MCF 10A (cell line): Measurements from ENCODE around the gene TSPAN2. TPM values are rescaled to one million over a fixed set of nuclear protein-coding genes. Genes with fewer than 3 reads are reported as not detected.

Experiments
- BruUV-seq: library from RNA; stranded (reverse); fragments of 400-500 nt; replicated peaks from 2 replicates; lab custom pipeline; 2021; lab: Mats Ljungman, UMichigan
- CTCF ChIA-PET: fragments of 300-600 bp; sonication (Branson Sonifier 250); formaldehyde crosslinking; extraction: SDS; loops from one replicate; lab custom pipeline; 2021; ENCODE audit warnings: antibody characterized with exemption, inconsistent platforms; lab: Yijun Ruan, JAX
- POLR2A ChIA-PET: fragments of 300-600, 350-650 bp; sonication (Branson Sonifier 250); formaldehyde crosslinking; extraction: SDS; loops from one replicate; lab custom pipeline; 2020; ENCODE audit warnings: antibody characterized with exemption, inconsistent platforms; lab: Yijun Ruan, JAX
- DNase-seq: peaks from one replicate; pipeline ENCODE4 v3.0.0-alpha.2; 2018; ENCODE audit not compliant: unreplicated experiment
- H3K27ac Mint-ChIP-seq: one replicate; pipeline ENCODE4 v1.8.0; 2022; ENCODE audit warnings: mild to moderate bottlenecking, low read depth, mixed read lengths; ENCODE audit not compliant: unreplicated experiment
- H3K27me3 Mint-ChIP-seq: one replicate; pipeline ENCODE4 v1.8.0; 2022; ENCODE audit warnings: mixed read lengths; ENCODE audit not compliant: insufficient read depth, unreplicated experiment
- H3K36me3 Mint-ChIP-seq: one replicate; pipeline ENCODE4 v1.8.0; 2022; ENCODE audit warnings: mild to moderate bottlenecking, moderate library complexity, mixed read lengths; ENCODE audit not compliant: insufficient read depth, unreplicated experiment
- H3K4me1 Mint-ChIP-seq: one replicate; pipeline ENCODE4 v1.8.0; 2022; ENCODE audit warnings: mixed read lengths; ENCODE audit not compliant: insufficient read depth, unreplicated experiment
- H3K4me3 Mint-ChIP-seq: one replicate; pipeline ENCODE4 v1.8.0; 2022; ENCODE audit warnings: mild to moderate bottlenecking, moderate library complexity, mixed read lengths; ENCODE audit not compliant: unreplicated experiment
- H3K9me3 Mint-ChIP-seq: one replicate; pipeline ENCODE4 v1.8.0; 2022; ENCODE audit warnings: mixed read lengths; ENCODE audit not compliant: unreplicated experiment
- intact Hi-C: fragments of 100-400 bp; cut with micrococcal nuclease; formaldehyde crosslinking; loops from 2 replicates; pipeline ENCODE4 v1.14.1; 2022
- total RNA-seq: library from RNA; stranded (reverse); gene quantifications from 2 replicates; pipeline ENCODE4 v1.2.3, GENCODE V29; 2022
- TF ChIP-seq, protein P1 (sequence below): fragments of 200-600 bp; IDR thresholded peaks from one replicate; pipeline ENCODE4 v1.8.0; 2022; ENCODE audit warnings: antibody characterized with exemption, mild to moderate bottlenecking; ENCODE audit not compliant: unreplicated experiment

Gene TSPAN2
- total RNA-seq, 1 experiment from 2014 or later: 0.42 TPM

DNA sequence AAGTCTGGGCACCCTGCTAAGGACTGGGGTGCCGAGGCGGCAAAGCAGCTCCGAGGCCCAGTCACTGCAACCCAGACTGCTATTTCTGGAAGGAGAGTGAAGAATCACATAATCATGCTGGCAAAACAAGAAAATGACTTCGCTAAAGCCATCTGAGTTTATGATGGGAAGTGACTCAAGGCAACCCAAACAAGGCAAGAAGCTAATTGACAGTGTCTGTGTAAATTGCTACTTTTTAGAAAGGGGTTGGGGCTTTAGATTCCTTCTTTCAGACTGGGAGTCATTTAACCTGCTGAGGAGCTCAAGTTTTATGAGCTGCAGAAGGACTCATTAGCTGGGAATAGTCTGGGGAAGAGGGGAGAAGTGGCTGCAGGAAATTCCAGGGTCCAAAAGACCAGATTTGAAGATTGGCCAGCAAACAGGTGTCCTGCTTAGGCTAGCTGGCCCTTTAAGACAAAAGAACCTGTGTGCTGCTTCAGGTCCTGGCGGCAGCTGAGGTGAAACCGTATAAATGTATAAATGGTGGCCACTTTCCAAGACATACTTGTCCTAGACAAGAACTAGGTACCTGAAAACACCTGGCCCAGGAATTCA, 31.5 kb downstream of the TSPAN2 start:
- no TSS peak for BruUV-seq
- POLR2A ChIA-PET: interaction anchor here (1.8 kb wide), 1 partner anchor 9 kb away, joined by 5 read pairs; no protein-coding TSS in a partner anchor
- CTCF ChIA-PET: interaction anchor here (0.6 to 1.8 kb wide), 8 partner anchors 16 to 80 kb away, joined by 3 to 8 read pairs (median 3); no protein-coding TSS in a partner anchor
- TF ChIP-seq, protein P1, sequence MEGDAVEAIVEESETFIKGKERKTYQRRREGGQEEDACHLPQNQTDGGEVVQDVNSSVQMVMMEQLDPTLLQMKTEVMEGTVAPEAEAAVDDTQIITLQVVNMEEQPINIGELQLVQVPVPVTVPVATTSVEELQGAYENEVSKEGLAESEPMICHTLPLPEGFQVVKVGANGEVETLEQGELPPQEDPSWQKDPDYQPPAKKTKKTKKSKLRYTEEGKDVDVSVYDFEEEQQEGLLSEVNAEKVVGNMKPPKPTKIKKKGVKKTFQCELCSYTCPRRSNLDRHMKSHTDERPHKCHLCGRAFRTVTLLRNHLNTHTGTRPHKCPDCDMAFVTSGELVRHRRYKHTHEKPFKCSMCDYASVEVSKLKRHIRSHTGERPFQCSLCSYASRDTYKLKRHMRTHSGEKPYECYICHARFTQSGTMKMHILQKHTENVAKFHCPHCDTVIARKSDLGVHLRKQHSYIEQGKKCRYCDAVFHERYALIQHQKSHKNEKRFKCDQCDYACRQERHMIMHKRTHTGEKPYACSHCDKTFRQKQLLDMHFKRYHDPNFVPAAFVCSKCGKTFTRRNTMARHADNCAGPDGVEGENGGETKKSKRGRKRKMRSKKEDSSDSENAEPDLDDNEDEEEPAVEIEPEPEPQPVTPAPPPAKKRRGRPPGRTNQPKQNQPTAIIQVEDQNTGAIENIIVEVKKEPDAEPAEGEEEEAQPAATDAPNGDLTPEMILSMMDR: no peak
- H3K4me3 Mint-ChIP-seq: no peak overlapping the region
- no peak for DNase-seq
- H3K27ac Mint-ChIP-seq: no peak overlapping the region
- no peaks in the 10 kb centered on the region for H3K4me1 Mint-ChIP-seq
- no peaks in the 10 kb centered on the region for H3K9me3 Mint-ChIP-seq
- peaks cover 18% of the 10 kb centered on the region for H3K27me3 Mint-ChIP-seq
- intact Hi-C loops: no loop called here
- H3K36me3 Mint-ChIP-seq: no peaks in the 10 kb centered on the region

DNA sequence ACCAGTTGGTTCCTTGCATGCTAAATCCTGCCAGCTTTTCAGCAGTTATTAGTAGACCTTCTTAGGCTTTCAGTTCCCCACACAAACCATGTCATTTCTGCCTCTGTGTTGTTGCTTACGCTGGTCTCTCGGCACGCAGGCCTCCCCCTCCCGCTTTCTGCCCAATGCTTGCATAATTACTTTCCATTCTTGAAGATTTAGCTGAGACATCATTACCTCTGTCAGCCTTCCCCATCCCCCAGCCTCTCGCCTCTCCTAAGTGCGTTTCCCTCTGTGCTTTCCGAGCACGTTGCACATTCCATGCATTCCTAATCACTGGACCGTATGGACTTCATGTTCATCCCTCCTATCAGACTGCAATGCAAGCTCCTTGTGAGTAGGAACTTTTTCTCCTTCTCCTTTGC, 32.9 kb downstream of the TSPAN2 start:
- DNase-seq: peak; percentile 14
- no TSS peak for BruUV-seq
- H3K4me3 Mint-ChIP-seq: no peak overlapping the region
- peaks cover 18% of the 10 kb centered on the region for H3K27me3 Mint-ChIP-seq
- no peaks in the 10 kb centered on the region for H3K4me1 Mint-ChIP-seq
- ChIA-PET POLR2A (no interaction called here), CTCF (interaction anchor here (0.8 to 1.8 kb wide), 4 partner anchors 10 to 78 kb away, joined by 3 to 5 read pairs (median 4); no protein-coding TSS in a partner anchor)
- H3K36me3 Mint-ChIP-seq: no peaks in the 10 kb centered on the region
- no peak overlapping the region for H3K27ac Mint-ChIP-seq
- intact Hi-C loops: no loop called here
- no peaks in the 10 kb centered on the region for H3K9me3 Mint-ChIP-seq
- TF ChIP-seq, protein P1: no peak

DNA sequence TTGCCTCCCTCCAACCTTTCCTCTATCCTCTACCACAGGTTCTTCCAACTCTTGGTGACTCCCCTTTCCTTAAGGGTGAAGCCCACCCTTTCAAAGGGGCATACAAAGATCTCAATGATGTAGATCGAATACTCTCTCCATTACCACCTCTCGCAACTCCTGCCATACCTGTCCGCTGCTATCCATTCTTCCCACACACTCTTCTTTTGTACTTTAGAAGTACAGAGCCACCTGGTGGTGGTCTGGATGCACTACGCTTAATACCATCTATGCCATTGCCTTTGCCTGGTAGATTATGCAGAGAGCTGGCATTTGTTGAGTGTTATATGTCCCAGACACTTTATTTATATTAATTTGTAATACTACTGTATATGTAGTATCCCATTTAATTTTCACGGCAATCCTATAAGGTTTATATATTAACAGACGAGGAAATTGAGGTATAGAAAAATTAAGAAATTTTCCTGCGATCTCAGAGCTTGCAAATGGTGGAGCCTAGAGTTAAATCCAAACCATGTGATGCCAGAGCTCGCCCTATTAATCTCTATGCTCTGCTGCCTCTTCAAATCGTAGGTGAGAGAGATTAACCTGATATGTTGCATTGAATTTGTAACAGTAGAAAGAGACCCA, 36.7 kb downstream of the TSPAN2 start:
- ChIA-PET CTCF (interaction anchor here (0.5 to 4.7 kb wide), 36 partner anchors 9 to 706 kb away, joined by 3 to 43 read pairs (median 5); partner anchors contain the start of gene TSPAN2), POLR2A (interaction anchor here (0.7 to 2.1 kb wide), 8 partner anchors 11 to 547 kb away, joined by 3 to 8 read pairs (median 4); no protein-coding TSS in a partner anchor)
- H3K27me3 Mint-ChIP-seq: peaks cover 18% of the 10 kb centered on the region
- DNase-seq: peak; percentile 80
- no peak overlapping the region for H3K27ac Mint-ChIP-seq
- no peaks in the 10 kb centered on the region for H3K36me3 Mint-ChIP-seq
- no peak overlapping the region for H3K4me3 Mint-ChIP-seq
- H3K4me1 Mint-ChIP-seq: no peaks in the 10 kb centered on the region
- no TSS peak for BruUV-seq
- intact Hi-C loops: loop anchor here (1.0 kb wide), 2 partner anchors 61 to 73 kb away; no protein-coding TSS in a partner anchor
- H3K9me3 Mint-ChIP-seq: no peaks in the 10 kb centered on the region
- TF ChIP-seq, protein P1: peak; percentile 82

DNA sequence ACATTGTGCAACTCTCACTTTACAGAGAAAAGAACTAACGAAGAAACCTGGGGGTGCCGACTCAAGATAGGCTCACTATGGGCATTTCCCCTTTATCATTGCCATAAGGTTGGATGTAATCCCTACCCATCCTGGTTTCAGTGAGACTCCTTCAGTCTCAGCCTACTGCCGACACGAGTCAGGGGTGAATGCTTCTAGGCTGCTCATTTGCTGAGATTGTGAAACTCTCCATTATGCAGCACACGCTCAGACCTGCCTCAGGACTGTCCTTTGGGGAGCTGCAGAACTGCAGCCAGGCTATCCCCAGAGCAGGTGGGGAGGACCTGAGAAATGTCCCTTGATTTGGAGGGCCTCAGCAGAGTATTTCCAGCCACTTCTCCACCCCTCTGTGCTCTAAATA, 37.5 kb downstream of the TSPAN2 start:
- Mint-ChIP-seq H3K9me3 (no peaks in the 10 kb centered on the region), H3K4me1 (no peaks in the 10 kb centered on the region), H3K27ac (no peak overlapping the region), H3K36me3 (no peaks in the 10 kb centered on the region), H3K27me3 (peaks cover 18% of the 10 kb centered on the region), H3K4me3 (peak overlapping the region; percentile 49)
- TF ChIP-seq, protein P1: no peak
- POLR2A ChIA-PET: interaction anchor here (0.6 to 2.1 kb wide), 7 partner anchors 10 to 142 kb away, joined by 3 to 8 read pairs (median 5); no protein-coding TSS in a partner anchor
- intact Hi-C loops: loop anchor here (1.0 kb wide), 2 partner anchors 61 to 73 kb away; no protein-coding TSS in a partner anchor
- peak; percentile 72 for DNase-seq
- BruUV-seq: no TSS peak
- CTCF ChIA-PET: interaction anchor here (0.6 to 4.7 kb wide), 26 partner anchors 10 to 705 kb away, joined by 3 to 43 read pairs (median 6); partner anchors contain the start of gene TSPAN2
